KMS-11 (cell line): ENCODE results near the gene ST7.

ENCODE experiments used
- H2AFZ ChIP-seq: fragments of 200-600 bp; sonication (generic); 2 replicates; pipeline ENCODE4 v1.6.1; 2016; ENCODE audit warnings: antibody characterized with exemption, mixed run types, low read depth
- H3K27ac ChIP-seq: fragments of 200-600 bp; sonication (generic); 2 replicates; pipeline ENCODE4 v1.6.1; 2016; ENCODE audit warnings: mild to moderate bottlenecking, mixed run types
- H3K27me3 ChIP-seq: fragments of 200-600 bp; sonication (generic); 2 replicates; pipeline ENCODE4 v1.6.1; 2017; ENCODE audit warnings: mild to moderate bottlenecking, low read depth, mixed run types, moderate library complexity; ENCODE audit not compliant: insufficient read depth
- H3K36me3 ChIP-seq: fragments of 200-600 bp; sonication (generic); 2 replicates; pipeline ENCODE4 v1.6.1; 2017; ENCODE audit warnings: mild to moderate bottlenecking, mixed run types; ENCODE audit not compliant: insufficient read depth
- H3K4me1 ChIP-seq: fragments of 200-600 bp; sonication (generic); 2 replicates; pipeline ENCODE4 v1.6.1; 2016; ENCODE audit warnings: mild to moderate bottlenecking, low read depth, mixed run types; ENCODE audit not compliant: poor library complexity, severe bottlenecking
- H3K4me2 ChIP-seq: fragments of 200-600 bp; sonication (generic); 2 replicates; pipeline ENCODE4 v1.7.0; 2016; ENCODE audit warnings: mild to moderate bottlenecking, mixed run types
- H3K4me3 ChIP-seq: fragments of 200-600 bp; sonication (generic); IDR thresholded peaks from 2 replicates; pipeline ENCODE4 v1.6.1; 2017; ENCODE audit warnings: low read depth, low read length, mixed read lengths; ENCODE audit not compliant: insufficient read depth
- H3K79me2 ChIP-seq: fragments of 200-600 bp; sonication (generic); 2 replicates; pipeline ENCODE4 v1.6.1; 2016; ENCODE audit warnings: low read depth, mixed run types; ENCODE audit not compliant: insufficient read depth
- H3K9ac ChIP-seq: fragments of 200-600 bp; sonication (generic); 2 replicates; pipeline ENCODE4 v1.6.1; 2016; ENCODE audit warnings: mild to moderate bottlenecking, mixed run types
- H4K20me1 ChIP-seq: fragments of 200-600 bp; sonication (generic); 2 replicates; pipeline ENCODE4 v1.6.1; 2016; ENCODE audit warnings: mild to moderate bottlenecking, mixed run types; ENCODE audit not compliant: insufficient read depth
- TF ChIP-seq, protein P1 (sequence below): fragments of 200-600 bp; sonication (generic); conservative IDR thresholded peaks from 2 replicates; pipeline ENCODE4 v1.6.1; 2017; ENCODE audit warnings: low read depth, mild to moderate bottlenecking, antibody characterized with exemption, low read length, moderate library complexity, mixed read lengths

Gene ST7

GRCh38 chr7:117208257-117208656, 255.0 kb downstream of the ST7 start:
- no peak overlapping the region for H3K9ac ChIP-seq
- H3K4me3 ChIP-seq = no peak overlapping the region
- no peaks in the 10 kb centered on the region for H3K27me3 ChIP-seq
- H3K4me2 ChIP-seq = no peak overlapping the region
- H3K4me1 ChIP-seq = no peaks in the 10 kb centered on the region
- H3K79me2 ChIP-seq = no peaks in the 10 kb centered on the region
- H3K27ac ChIP-seq = no peak overlapping the region
- no peaks in the 10 kb centered on the region for H4K20me1 ChIP-seq
- no peak overlapping the region for H2AFZ ChIP-seq
- H3K36me3 ChIP-seq = no peaks in the 10 kb centered on the region
- TF ChIP-seq, protein P1, sequence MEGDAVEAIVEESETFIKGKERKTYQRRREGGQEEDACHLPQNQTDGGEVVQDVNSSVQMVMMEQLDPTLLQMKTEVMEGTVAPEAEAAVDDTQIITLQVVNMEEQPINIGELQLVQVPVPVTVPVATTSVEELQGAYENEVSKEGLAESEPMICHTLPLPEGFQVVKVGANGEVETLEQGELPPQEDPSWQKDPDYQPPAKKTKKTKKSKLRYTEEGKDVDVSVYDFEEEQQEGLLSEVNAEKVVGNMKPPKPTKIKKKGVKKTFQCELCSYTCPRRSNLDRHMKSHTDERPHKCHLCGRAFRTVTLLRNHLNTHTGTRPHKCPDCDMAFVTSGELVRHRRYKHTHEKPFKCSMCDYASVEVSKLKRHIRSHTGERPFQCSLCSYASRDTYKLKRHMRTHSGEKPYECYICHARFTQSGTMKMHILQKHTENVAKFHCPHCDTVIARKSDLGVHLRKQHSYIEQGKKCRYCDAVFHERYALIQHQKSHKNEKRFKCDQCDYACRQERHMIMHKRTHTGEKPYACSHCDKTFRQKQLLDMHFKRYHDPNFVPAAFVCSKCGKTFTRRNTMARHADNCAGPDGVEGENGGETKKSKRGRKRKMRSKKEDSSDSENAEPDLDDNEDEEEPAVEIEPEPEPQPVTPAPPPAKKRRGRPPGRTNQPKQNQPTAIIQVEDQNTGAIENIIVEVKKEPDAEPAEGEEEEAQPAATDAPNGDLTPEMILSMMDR = no peak

GRCh38 chr7:117210397-117210796, 257.1 kb downstream of the ST7 start:
- Histone ChIP-seq H3K27me3 (no peaks in the 10 kb centered on the region), H4K20me1 (no peaks in the 10 kb centered on the region), H3K4me2 (no peak overlapping the region), H3K4me1 (no peaks in the 10 kb centered on the region), H3K4me3 (no peak overlapping the region), H3K9ac (no peak overlapping the region), H3K79me2 (no peaks in the 10 kb centered on the region), H3K36me3 (no peaks in the 10 kb centered on the region), H2AFZ (no peak overlapping the region), H3K27ac (no peak overlapping the region)
- TF ChIP-seq, protein P1 = no peak

GRCh38 chr7:117210908-117211307, 257.6 kb downstream of the ST7 start:
- no peaks in the 10 kb centered on the region for H4K20me1 ChIP-seq
- H3K79me2 ChIP-seq = no peaks in the 10 kb centered on the region
- H3K4me1 ChIP-seq = no peaks in the 10 kb centered on the region
- no peak overlapping the region for H3K27ac ChIP-seq
- no peak overlapping the region for H3K4me2 ChIP-seq
- no peaks in the 10 kb centered on the region for H3K27me3 ChIP-seq
- H3K4me3 ChIP-seq = no peak overlapping the region
- no peak overlapping the region for H3K9ac ChIP-seq
- no peaks in the 10 kb centered on the region for H3K36me3 ChIP-seq
- TF ChIP-seq, protein P1 = no peak
- H2AFZ ChIP-seq = no peak overlapping the region

- H3K4me3 ChIP-seq = no peak overlapping the region
Measured at GRCh38 chr7:117211614-117212013, 258.3 kb downstream of the ST7 start.

More at GRCh38 chr7:117211614-117212013, 258.3 kb downstream of the ST7 start:
- TF ChIP-seq, protein P1 = no peak
- H2AFZ ChIP-seq = no peak overlapping the region
- no peak overlapping the region for H3K4me2 ChIP-seq
- H3K36me3 ChIP-seq = no peaks in the 10 kb centered on the region
- H3K4me1 ChIP-seq = no peaks in the 10 kb centered on the region
- H3K27me3 ChIP-seq = no peaks in the 10 kb centered on the region
- H4K20me1 ChIP-seq = no peaks in the 10 kb centered on the region
- no peak overlapping the region for H3K9ac ChIP-seq
- H3K79me2 ChIP-seq = no peaks in the 10 kb centered on the region
- H3K27ac ChIP-seq = no peak overlapping the region
